Ecto neural progenitor cell (in vitro differentiated cells): ENCODE results near the gene SRF.

Experiments used
- DNase-seq: peaks from one replicate; pipeline ENCODE4 v3.0.0-alpha.2; 2018; ENCODE audit warnings: low spot score

SRF gene

GRCh38 chr6:43147691-43148477 lies 23.2 kb upstream of the SRF start:
- DNase-seq = no peak

- DNase-seq = no peak
Observed at GRCh38 chr6:43149265-43149664, 21.8 kb upstream of the SRF start.

- DNase-seq = no peak
Observed at GRCh38 chr6:43150051-43150751, 20.9 kb upstream of the SRF start.

DNA sequence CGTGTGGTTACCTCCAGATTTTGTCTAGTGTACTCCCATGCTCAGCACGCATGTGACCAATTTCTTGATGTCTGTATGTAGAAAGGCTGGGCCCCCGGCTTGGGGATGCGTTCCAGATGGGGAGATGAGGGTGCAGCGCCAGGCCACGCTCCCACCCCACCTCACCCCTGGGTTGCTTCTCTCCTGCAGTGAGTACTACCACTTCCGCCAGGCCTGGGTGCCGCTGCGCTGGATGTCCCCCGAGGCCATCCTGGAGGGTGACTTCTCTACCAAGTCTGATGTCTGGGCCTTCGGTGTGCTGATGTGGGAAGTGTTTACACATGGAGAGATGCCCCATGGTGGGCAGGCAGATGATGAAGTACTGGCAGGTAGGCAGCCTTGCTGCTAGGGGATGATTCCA lies 11.5 kb upstream of the SRF start:
- DNase-seq = no peak

- DNase-seq = no peak
Observed at GRCh38 chr6:43163899-43164298, 7.2 kb upstream of the SRF start.

GRCh38 chr6:43170417-43170930 lies 595 bp upstream of the SRF start:
- no peak for DNase-seq

DNA sequence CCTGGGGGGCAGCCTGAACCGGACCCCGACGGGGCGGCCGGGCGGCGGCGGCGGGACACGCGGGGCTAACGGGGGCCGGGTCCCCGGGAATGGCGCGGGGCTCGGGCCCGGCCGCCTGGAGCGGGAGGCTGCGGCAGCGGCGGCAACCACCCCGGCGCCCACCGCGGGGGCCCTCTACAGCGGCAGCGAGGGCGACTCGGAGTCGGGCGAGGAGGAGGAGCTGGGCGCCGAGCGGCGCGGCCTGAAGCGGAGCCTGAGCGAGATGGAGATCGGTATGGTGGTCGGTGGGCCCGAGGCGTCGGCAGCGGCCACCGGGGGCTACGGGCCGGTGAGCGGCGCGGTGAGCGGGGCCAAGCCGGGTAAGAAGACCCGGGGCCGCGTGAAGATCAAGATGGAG lies 636 bp downstream of the SRF start:
- no peak for DNase-seq

DNA sequence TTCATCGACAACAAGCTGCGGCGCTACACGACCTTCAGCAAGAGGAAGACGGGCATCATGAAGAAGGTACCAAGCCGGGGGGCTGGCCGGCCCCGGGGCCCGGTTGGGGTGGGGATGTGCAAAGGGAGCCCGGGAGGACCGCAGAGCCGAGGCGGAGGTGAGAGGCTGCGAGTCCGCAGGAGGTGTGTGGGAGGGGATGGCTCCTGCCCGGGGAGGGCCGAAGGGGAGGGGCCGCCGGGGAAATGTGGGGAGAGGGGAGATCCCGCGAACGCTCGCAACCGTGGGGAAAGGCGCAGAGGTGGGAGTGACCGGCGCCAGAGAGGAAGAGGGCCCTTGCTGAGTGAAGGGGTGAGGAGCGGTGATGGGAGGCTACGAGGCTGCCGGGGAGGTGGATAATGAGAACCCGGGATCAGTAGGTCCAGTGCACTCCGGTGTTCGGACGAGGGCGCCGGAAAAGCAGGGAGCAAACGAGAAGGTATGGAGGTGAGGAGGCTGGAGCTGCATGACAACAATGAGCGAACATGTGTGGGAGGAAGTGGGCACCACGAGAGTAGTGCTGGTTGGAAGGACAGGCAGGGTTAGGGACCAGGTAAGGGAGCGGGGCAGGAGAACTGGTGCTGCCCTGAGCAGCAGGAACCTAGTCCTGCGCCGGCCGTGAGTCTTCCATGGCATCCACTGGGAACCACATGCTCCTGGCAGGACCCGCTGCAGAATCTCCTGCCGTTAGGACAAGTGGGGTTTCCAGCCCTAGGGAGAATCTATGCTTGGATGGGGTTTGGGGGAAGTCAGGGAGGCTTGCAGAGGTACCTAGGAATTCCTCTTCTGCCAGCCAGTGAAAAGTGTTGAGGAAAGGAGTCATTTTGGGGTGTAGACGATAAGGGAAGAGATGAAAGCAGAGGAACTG lies 1.3 kb downstream of the SRF start:
- DNase-seq = peak; percentile 74

DNA sequence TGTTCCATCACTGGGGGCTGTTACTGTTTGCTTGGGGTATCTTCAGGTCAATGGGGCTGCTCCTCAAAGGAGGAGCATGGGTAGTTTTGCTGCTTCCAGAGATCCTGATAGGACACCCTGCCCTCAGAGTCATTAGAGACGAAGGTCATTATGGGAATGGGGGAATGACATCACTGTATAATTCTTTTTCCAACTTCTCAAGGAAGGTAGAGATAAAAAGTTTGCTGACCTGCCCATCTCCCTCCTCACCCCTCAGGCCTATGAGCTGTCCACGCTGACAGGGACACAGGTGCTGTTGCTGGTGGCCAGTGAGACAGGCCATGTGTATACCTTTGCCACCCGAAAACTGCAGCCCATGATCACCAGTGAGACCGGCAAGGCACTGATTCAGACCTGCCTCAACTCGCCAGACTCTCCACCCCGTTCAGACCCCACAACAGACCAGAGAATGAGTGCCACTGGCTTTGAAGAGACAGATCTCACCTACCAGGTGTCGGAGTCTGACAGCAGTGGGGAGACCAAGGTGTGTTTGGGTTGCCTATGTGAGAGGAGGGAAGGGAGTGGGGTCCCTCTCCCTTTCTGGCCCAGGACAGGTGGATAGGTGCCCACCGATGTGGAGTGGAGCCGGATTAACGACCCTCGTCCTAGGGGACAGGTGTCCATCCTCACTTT lies 2.7 kb downstream of the SRF start:
- no peak for DNase-seq

GRCh38 chr6:43174263-43175112 lies 3.4 kb downstream of the SRF start:
- DNase-seq = peak; percentile 98

DNA sequence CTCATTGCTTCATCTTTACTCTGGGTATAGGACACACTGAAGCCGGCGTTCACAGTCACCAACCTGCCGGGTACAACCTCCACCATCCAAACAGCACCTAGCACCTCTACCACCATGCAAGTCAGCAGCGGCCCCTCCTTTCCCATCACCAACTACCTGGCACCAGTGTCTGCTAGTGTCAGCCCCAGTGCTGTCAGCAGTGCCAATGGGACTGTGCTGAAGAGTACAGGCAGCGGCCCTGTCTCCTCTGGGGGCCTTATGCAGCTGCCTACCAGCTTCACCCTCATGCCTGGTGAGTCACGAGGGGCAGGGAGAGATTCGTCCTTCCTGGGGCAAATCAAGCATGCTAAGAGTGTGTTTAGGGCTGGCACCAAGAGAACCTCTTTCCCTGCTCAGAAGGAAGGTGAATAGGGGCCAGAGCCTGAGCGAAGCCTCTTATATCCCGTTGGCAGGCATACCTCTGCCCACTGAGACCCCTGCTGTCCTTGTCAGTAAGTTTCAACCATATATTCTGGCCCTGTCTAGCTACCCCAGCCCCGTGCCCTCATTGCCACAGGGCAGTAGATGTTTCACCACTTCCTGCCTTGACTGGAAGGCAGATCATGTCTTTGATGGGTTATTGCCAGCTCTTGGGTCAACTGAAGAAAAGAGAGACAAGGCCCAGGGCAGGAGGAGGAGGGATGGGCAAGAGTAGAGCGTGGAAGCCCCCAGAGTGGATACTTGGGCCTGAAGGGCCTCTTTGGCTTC lies 4.8 kb downstream of the SRF start:
- DNase-seq = no peak

GRCh38 chr6:43176423-43176786 lies 5.3 kb downstream of the SRF start:
- no peak for DNase-seq

DNA sequence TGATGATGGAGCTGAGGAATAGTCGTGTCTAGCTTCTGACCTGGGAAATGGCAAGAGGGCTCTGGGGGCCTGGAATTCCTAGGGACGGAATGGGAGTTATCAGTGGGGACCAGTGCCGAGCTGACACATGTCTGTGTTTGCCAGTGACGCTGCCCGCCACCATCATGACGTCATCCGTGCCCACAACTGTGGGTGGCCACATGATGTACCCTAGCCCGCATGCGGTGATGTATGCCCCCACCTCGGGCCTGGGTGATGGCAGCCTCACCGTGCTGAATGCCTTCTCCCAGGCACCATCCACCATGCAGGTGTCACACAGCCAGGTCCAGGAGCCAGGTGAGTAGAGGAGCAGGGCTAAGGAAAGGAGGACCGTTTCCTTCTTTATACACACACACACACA lies 7.1 kb downstream of the SRF start:
- no peak for DNase-seq

DNA sequence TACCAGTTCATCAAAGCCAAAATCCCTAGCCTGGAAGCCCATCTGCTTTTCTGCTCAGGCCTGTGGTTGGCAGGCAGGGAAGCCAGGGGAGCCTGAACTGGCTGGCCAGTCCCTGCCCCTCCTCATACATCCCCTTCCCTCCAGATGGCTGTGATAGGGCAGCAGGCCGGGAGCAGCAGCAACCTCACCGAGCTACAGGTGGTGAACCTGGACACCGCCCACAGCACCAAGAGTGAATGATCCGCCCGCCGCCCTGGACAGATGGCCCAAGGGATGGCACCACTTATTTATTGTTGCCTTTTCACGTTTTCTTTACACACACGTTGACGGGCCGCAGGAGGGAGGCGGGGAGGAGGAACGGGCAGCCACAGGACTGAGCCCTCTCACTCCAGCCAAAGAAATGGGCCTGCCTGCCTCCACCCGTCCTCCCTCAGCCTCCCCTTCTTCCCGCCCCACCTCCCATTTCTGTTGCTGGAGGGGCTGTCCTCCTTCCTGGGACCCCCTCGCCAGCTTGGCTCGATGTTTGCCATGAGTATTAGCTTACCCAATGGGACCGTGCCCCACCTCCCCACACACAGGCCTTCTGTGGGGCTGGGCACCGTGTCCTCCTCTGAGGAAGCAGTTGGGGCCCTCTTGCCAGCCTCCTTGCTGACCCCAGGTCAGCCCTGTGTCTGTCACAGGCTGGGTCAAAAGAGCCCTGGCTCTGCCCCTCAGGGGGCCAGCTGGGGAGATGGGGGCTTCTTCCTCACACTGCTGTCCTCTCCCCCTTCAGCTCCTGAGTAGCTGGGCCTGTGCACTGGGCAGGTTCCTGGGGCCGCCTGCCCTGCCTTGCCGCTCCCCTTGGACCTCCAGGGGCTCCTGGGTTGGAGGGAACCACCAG lies 8.1 kb downstream of the SRF start:
- no peak for DNase-seq

- no peak for DNase-seq
Observed at GRCh38 chr6:43180058-43180457, 9.0 kb downstream of the SRF start.

- no peak for DNase-seq
Observed at GRCh38 chr6:43180985-43181384, 9.9 kb downstream of the SRF start.

- DNase-seq = no peak
Observed at GRCh38 chr6:43181621-43181941, 10.5 kb downstream of the SRF start.

GRCh38 chr6:43181942-43182860 lies 11.1 kb downstream of the SRF start, which contains the start of gene CUL9:
CUL9 (plus strand) TSS chr6:43182196; CDS start chr6:43184311, 2,115 bp downstream.
- DNase-seq = peak; percentile 82
